Measurements from ENCODE around the gene CAMK2A. TPM values are rescaled to one million over a fixed set of nuclear protein-coding genes. Genes with fewer than 3 reads are reported as not detected.

Gene CAMK2A
- polyA plus RNA-seq, 1 experiment: 0.37 TPM

DNA sequence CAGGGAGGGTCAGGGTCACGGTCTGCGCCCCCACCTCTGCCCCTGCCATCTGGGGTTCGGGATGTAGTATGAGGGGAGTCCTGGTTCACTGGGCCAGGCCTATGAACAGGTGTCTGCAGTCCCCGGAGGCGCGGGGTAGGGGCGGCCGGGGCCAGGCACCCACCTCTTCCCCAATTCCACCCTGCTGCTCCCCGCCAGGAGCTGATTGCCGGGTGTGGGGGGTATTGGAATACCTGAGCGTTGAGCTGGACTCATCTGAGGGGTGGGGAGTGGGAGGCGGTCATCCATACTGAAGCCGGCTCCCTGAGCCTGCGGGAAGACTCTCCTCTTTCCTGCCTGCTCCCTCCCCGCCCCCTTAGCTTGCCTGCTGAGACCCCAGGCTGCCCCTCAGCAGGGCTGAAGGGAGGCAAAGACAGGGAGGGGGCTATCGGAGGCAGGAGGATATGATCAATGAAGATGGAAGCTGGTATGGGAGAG, 99.0 kb downstream of the CAMK2A start:
- TF ChIP-seq, protein P1, sequence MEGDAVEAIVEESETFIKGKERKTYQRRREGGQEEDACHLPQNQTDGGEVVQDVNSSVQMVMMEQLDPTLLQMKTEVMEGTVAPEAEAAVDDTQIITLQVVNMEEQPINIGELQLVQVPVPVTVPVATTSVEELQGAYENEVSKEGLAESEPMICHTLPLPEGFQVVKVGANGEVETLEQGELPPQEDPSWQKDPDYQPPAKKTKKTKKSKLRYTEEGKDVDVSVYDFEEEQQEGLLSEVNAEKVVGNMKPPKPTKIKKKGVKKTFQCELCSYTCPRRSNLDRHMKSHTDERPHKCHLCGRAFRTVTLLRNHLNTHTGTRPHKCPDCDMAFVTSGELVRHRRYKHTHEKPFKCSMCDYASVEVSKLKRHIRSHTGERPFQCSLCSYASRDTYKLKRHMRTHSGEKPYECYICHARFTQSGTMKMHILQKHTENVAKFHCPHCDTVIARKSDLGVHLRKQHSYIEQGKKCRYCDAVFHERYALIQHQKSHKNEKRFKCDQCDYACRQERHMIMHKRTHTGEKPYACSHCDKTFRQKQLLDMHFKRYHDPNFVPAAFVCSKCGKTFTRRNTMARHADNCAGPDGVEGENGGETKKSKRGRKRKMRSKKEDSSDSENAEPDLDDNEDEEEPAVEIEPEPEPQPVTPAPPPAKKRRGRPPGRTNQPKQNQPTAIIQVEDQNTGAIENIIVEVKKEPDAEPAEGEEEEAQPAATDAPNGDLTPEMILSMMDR (IDR thresholded peaks at IDR 0.05; ENCODE audit: low read depth, low read length): no peak
- Histone ChIP-seq H3K9me3 (ENCODE audit: control insufficient read depth, insufficient read depth, low read length) (peaks cover 4% of the 10 kb centered on the region; the same call in 1 of the 2 replicates), H3K27me3 (ENCODE audit: control insufficient read depth, insufficient read depth, low read length) (peaks cover 64% of the 10 kb centered on the region), H3K27ac (ENCODE audit: low read depth, low read length) (no peak overlapping the region), H3K4me3 (ENCODE audit: low read depth, low read length) (no peak overlapping the region)
- POLR2A ChIA-PET: no interaction called here
- CTCF ChIA-PET: interaction anchor here (0.9 kb wide), 1 partner anchor 14 kb away, joined by 3 read pairs; no protein-coding TSS in a partner anchor
- DNase-seq (ENCODE audit: low read depth, low spot score): no peak

DNA sequence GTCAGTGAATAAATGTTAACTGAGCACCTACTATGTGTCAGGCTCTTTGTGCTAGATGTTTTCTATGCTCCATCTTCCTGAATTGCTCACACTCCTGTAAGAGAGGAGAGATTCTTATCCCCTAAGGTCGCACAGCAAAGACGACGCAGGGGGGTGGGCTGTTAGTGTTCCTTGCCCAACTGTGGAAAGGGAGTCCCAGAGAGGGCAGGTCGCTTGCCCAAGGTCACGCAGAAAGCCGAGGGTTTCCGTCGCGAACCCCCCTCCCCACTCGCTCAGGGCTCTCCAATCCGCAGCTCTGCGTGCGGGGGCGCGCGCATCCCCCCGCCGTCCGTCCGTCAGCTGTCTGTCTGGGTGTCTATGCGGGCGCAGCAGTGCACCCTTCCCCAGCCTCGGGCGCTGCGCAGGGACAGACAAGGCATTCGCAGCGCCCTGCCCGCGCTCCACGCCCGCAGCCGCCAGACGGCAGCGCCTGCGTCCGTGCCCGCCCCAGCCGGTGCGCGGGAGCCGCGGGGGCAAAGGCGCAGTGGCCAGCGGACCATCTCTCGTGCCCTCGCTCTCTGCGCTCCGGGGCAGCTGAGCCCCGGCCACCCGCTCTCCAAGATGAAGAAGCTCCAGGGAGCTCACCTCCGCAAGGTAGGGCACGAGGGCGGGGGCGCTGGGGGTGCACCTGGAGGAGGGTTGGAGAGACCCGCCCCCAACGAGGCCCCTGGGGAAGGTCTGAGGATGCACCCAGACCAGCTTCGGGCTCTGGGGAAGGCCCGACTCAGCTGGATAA, 99.7 kb downstream of the CAMK2A start, which contains the start of gene SLC6A7:
Gene SLC6A7 (plus strand): TSS at position 335 of the 775 bp plus-strand sequence. CDS start 266 bp downstream, at position 601.
- no peak within 1 kb of the TSS for H3K27ac ChIP-seq (ENCODE audit: low read depth, low read length)
- no peak within 1 kb of the TSS for H3K4me3 ChIP-seq (ENCODE audit: low read depth, low read length)
- no peak for DNase-seq (ENCODE audit: low read depth, low spot score)
- CTCF ChIA-PET: interaction anchor here (0.9 kb wide), 1 partner anchor 14 kb away, joined by 3 read pairs; no protein-coding TSS in a partner anchor
- POLR2A ChIA-PET: no interaction called here
- peaks cover 66% of the 10 kb centered on the region for H3K27me3 ChIP-seq (ENCODE audit: control insufficient read depth, insufficient read depth, low read length)
- TF ChIP-seq, protein P1 (IDR thresholded peaks at IDR 0.05; ENCODE audit: low read depth, low read length): no peak
- peaks cover 4% of the 10 kb centered on the region; the same call in 1 of the 2 replicates for H3K9me3 ChIP-seq (ENCODE audit: control insufficient read depth, insufficient read depth, low read length)

DNA sequence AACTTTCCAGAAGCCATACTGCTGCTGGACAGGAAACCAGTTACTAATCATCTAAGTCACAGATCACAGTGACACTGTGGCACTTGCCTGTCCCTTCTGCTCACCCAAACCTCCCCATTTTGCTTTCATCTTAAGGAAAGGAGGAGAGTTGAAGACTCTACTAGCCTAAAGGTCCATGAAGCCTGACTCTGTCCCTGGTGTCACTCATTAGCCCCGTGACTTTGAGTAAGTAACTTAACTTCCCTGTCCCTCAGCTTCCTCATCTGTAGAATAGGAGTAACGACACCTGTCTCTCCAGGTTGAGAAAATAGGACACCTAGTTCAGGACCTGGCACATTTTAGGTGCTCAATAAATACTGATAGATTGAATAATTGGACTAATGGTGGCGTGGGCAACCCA, 100.2 kb downstream of the CAMK2A start:
- ChIA-PET POLR2A (no interaction called here), CTCF (no interaction called here)
- peaks cover 67% of the 10 kb centered on the region for H3K27me3 ChIP-seq (ENCODE audit: control insufficient read depth, insufficient read depth, low read length)

DNA sequence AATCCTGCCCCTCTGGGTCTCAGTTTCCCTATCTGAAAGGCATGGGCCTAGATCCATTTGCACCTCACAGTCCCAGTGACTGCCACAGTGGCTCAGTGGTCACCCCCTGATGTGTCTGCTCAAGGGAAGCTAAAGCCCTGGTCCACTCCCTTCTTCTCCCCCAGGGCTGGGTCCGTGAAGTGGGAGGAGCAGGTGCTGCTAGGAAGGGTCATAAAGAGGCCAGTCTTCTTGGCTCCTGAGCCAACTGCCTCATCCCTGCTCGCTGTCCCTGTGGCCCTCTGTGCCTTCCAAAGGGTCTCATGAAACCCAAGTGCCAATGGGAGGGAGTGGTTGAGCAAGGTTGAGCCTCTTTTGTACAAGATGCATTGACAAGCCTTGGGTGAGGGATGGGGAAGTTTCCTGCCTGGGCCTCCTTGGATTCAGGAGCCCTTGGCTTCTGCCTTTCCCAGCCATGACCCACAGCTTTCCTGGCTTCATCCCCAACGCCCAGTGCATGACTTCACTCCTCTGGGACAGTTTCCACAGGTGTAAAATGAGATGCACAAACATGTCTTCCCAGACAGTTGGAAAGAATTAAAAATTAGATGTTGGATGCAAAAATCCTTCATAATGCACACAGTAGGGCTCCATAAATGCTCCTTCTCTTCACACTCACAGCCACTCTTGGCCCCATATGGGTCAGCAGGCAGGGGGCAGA, 101.3 kb downstream of the CAMK2A start:
- TF ChIP-seq, protein P1 (IDR thresholded peaks at IDR 0.05; ENCODE audit: low read depth, low read length): no peak
- DNase-seq (ENCODE audit: low read depth, low spot score): no peak
- POLR2A ChIA-PET: no interaction called here
- Histone ChIP-seq H3K27ac (ENCODE audit: low read depth, low read length) (no peak overlapping the region), H3K4me3 (ENCODE audit: low read depth, low read length) (no peak overlapping the region), H3K27me3 (ENCODE audit: control insufficient read depth, insufficient read depth, low read length) (peaks cover 72% of the 10 kb centered on the region), H3K9me3 (ENCODE audit: control insufficient read depth, insufficient read depth, low read length) (peaks cover 4% of the 10 kb centered on the region; the same call in 1 of the 2 replicates)
- CTCF ChIA-PET: no interaction called here

More for the DNA sequence above, 100.2 kb downstream of the CAMK2A start:
- no peak overlapping the region for H3K4me3 ChIP-seq (ENCODE audit: low read depth, low read length)
- TF ChIP-seq, protein P1 (IDR thresholded peaks at IDR 0.05; ENCODE audit: low read depth, low read length): no peak
- H3K9me3 ChIP-seq (ENCODE audit: control insufficient read depth, insufficient read depth, low read length): peaks cover 4% of the 10 kb centered on the region; the same call in 1 of the 2 replicates
- DNase-seq (ENCODE audit: low read depth, low spot score): no peak
- no peak overlapping the region for H3K27ac ChIP-seq (ENCODE audit: low read depth, low read length)

Measured in AG04450 (cell line).